RWPE1 (cell line): Measurements from ENCODE around the gene CTBP1.

Experiments used
- CTCF ChIA-PET: fragments of 350-600 bp; sonication (Branson Sonifier 250); formaldehyde crosslinking; extraction: SDS; loops from one replicate; lab custom pipeline; 2021; lab: Yijun Ruan, JAX
- POLR2A ChIA-PET: fragments of 400-600 bp; formaldehyde crosslinking; extraction: SDS; loops from one replicate; lab custom pipeline; 2020; ENCODE audit warnings: antibody characterized with exemption; ENCODE audit not compliant: low non-redundant PET; lab: Yijun Ruan, JAX
- DNase-seq: peaks from one replicate; pipeline ENCODE4 v3.0.0; 2012; ENCODE audit warnings: low spot score
- H3K27ac ChIP-seq: fragments of 450-650 bp; 2 replicates; pipeline ENCODE4 v1.5.1; 2017
- TF ChIP-seq, protein P1 (sequence below): fragments of 450-650 bp; conservative IDR thresholded peaks from 2 replicates; pipeline ENCODE4 v1.5.1; 2017; ENCODE audit warnings: low read depth, mild to moderate bottlenecking

Gene CTBP1

DNA sequence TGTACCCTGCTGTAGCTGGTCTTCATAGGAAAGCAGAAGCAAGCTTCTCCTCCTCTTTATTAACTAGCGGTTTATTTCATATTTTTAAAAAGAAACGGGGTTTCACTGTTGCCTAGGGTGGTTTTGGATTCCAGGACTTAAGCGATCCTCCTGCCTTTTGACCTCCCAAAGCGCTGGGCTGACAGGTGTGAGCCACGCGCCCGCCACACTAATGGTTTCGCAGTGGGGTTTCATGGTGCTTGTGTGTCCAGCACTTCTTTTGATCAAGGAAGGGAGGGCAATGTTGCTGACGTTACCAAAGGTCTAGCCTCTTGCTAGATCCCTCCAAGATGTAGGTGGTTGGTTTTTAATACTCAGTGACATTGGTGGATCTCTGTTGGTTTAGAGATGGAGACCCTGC, 42.2 kb upstream of the CTBP1 start:
- DNase-seq: no peak
- TF ChIP-seq, protein P1, sequence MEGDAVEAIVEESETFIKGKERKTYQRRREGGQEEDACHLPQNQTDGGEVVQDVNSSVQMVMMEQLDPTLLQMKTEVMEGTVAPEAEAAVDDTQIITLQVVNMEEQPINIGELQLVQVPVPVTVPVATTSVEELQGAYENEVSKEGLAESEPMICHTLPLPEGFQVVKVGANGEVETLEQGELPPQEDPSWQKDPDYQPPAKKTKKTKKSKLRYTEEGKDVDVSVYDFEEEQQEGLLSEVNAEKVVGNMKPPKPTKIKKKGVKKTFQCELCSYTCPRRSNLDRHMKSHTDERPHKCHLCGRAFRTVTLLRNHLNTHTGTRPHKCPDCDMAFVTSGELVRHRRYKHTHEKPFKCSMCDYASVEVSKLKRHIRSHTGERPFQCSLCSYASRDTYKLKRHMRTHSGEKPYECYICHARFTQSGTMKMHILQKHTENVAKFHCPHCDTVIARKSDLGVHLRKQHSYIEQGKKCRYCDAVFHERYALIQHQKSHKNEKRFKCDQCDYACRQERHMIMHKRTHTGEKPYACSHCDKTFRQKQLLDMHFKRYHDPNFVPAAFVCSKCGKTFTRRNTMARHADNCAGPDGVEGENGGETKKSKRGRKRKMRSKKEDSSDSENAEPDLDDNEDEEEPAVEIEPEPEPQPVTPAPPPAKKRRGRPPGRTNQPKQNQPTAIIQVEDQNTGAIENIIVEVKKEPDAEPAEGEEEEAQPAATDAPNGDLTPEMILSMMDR: no peak
- ChIA-PET CTCF (interaction anchor here (0.6 kb wide), 1 partner anchor 39 kb away, joined by 3 read pairs; no protein-coding TSS in a partner anchor), POLR2A (no interaction called here)
- H3K27ac ChIP-seq: peak overlapping the region; percentile 84

DNA sequence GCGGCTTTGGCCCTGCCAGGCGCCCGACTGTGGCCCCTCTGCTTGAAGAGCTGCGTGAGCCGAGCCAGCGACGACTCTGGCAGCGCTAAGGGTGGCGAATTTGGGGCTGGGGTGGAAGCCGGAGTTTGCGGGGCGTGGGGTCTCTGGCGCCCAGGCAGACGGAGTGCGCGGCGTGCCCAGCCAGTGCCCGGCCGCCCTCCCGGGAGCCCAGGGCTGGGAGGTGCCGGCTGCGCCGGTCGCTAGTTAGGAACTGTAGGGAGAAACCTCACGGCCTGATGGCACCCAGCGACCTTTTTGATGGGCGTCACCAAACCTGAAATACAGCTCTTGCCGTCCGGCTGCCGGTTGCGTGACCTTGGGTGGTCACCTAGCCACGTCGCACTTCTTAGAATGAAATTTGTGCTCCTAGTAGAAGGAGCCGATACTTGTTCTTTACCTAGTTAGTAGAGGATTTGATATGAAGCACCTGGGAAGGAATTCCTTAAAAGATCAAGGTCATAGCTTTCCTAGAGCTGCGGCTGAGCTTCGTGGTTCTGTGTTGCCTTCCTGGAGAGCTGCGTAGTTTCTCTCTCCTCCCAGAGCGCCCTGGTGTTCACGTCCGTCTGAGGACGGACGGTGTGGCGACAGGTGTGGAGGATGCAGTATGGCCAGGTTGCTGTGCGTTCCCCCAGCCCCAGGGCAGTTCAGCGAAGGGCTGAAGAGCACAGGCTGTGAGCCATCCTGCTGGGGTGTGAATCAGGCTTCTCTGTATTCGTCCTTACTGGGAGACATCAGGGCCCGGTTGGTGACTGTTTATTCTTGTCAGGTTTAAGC, 41.4 kb upstream of the CTBP1 start:
- DNase-seq: peak; percentile 12
- ChIA-PET POLR2A (no interaction called here), CTCF (interaction anchor here (0.6 kb wide), 1 partner anchor 38 kb away, joined by 3 read pairs; no protein-coding TSS in a partner anchor)

DNA sequence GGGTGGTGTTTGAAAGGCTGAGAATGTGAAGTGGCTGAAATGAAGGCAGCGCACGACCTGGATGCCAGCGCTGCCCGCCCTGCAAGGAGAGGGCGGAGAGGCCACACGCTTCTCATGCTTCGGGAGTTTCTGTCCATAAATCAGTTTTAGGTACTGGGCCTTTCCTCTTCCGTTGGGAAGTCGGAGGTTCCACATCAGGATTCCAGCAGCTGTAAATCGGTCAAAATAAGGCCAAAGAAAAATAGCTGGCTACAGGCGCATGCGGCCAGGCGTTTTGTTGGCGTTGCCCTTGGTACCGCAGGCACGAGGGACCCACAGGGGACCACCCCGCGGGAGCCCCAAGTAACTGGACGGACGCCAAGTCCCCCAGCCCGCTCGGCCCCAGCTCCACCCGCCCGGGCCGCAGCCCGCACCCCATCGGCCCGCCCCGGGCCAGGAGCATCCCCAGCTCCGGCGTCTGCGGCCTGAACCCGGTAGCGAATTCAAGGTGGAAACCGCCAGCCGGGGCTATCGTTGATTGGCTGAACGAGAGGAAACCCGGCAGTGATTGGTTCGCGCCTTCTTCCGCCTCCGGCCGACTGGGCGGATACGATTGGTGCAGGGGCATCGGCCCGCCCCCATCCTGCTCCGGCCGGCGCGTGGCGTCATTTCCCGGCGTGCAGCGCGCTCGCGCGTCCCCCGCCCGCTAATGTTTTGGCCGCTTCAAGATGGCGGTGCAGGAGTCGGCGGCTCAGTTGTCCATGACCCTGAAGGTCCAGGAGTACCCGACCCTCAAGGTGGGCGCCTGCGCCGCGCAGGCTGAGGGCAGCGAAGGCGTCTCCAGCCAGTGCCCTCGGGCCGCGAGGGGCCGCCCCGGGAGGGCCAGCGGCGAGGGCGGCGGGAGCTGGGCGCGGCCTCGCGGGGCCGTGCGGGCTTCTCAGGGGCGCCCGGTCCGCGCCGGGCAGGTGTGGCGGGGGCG, 40.6 kb upstream of the CTBP1 start, which contains the start of gene MAEA:
MAEA (plus strand) TSS at position 685 of the 958 bp plus-strand sequence; CDS start at position 708, 23 bp downstream.
- peak; percentile 99 for DNase-seq
- H3K27ac ChIP-seq: peak within 1 kb of the TSS; percentile 84
- POLR2A ChIA-PET: no interaction called here
- CTCF ChIA-PET: interaction anchor here (0.6 to 0.7 kb wide), 2 partner anchors 56 to 297 kb away, joined by 3 to 4 read pairs; no protein-coding TSS in a partner anchor
- TF ChIP-seq, protein P1: no peak

More for the DNA sequence above, 41.4 kb upstream of the CTBP1 start:
- TF ChIP-seq, protein P1: no peak
- H3K27ac ChIP-seq: peak overlapping the region; percentile 84

DNA sequence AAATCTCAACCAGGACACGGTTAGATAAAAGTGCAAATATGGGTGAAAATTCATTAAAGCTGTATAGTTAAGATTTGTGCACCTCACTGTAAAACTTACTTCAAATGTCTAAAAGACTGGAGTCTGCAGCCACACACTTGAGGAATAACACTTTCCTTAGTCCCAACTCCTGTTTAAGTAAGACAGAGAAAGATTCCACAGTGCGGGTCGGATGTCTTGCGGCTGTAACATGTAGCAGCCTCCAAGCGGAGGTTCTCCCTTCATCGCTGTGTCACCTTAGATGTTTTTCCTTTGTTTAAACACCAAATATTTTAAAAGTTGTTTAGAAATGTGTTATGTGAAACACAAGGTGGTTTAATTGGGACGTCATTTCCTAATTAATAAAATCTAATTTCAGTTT, 39.9 kb upstream of the CTBP1 start:
- H3K27ac ChIP-seq: peak overlapping the region; percentile 84
- ChIA-PET POLR2A (no interaction called here), CTCF (interaction anchor here (0.7 kb wide), 1 partner anchor 57 kb away, joined by 4 read pairs; no protein-coding TSS in a partner anchor)
- TF ChIP-seq, protein P1: no peak
- no peak for DNase-seq

DNA sequence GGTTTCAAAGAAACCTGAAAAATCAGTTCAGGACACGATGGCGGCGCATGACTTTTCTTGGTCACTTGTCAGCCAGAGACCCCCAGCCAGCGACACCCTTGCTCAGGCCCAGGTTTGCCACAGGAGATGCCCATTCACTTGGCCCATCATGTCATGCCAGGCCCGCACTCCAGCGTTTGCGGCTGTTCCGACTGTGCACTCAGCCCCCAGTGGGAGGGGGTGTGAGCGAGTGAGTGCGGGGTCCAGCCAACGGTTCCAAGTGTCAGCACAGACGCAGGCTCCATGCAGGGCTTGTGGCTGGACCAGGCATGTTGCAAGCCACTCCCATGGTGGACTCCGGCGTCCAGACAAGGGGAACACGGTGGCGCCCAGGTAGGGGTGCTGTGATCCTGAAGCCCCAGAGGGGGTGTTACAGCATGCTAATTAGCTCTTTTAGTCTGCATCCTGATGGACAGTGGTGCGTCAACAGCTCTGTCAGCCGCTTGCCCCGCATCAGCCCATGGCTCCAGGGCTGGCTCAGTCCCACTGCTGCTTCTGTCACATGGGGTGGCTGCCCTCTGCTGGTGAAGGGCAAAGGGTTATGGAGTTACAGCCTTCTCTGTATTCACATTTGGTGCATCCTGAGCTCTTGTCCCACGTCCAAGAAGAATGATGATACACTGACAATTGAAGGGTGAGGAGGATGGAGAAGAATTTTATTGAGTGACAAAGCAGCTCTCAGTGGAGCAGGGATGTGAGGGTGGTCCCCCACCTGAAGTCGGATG, 37.0 kb upstream of the CTBP1 start:
- CTCF ChIA-PET: no interaction called here
- POLR2A ChIA-PET: no interaction called here
- TF ChIP-seq, protein P1: no peak
- no peak overlapping the region for H3K27ac ChIP-seq
- DNase-seq: no peak
